Ovary (tissue), 3 donors: Measurements from ENCODE around the gene TXNL1.

Source experiments
- EP300 ChIP-seq: sonication (generic); formaldehyde crosslinking; IDR thresholded peaks from one replicate; pipeline ENCODE4 v1.6.1; 2017; ENCODE audit warnings: antibody characterized with exemption
- POLR2A ChIP-seq: fragments of 450-650 bp; IDR thresholded peaks from one replicate; pipeline ENCODE4 v1.6.1; 2017; ENCODE audit warnings: antibody characterized with exemption, mild to moderate bottlenecking, moderate library complexity
- TF ChIP-seq, protein P1 (sequence below), 3 donors: fragments of 450-650 bp in 2 of 3; fragments of 200-600 bp in 1 of 3; IDR thresholded peaks; one replicate each; pipeline versions ENCODE4 v1.5.1 to v1.8.0; 2016 to 2022; ENCODE audit warnings: antibody characterized with exemption in 3 of 3, mild to moderate bottlenecking in 1 of 3
- donor health status: DM: no; HTN: no; CAD: no.

GRCh38 chr18:56649996-56650395 is 11.6 kb upstream of the TXNL1 start:
- TF ChIP-seq, protein P1, sequence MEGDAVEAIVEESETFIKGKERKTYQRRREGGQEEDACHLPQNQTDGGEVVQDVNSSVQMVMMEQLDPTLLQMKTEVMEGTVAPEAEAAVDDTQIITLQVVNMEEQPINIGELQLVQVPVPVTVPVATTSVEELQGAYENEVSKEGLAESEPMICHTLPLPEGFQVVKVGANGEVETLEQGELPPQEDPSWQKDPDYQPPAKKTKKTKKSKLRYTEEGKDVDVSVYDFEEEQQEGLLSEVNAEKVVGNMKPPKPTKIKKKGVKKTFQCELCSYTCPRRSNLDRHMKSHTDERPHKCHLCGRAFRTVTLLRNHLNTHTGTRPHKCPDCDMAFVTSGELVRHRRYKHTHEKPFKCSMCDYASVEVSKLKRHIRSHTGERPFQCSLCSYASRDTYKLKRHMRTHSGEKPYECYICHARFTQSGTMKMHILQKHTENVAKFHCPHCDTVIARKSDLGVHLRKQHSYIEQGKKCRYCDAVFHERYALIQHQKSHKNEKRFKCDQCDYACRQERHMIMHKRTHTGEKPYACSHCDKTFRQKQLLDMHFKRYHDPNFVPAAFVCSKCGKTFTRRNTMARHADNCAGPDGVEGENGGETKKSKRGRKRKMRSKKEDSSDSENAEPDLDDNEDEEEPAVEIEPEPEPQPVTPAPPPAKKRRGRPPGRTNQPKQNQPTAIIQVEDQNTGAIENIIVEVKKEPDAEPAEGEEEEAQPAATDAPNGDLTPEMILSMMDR (IDR thresholded peaks at IDR 0.05), result no peak
- TF ChIP-seq POLR2A (no peak), EP300 (no peak)
